Germinal center (tissue), 1 donor: ENCODE measurements around the gene KCNJ15.
"Not testable (repeated sequence)": the region's sequence is repeated elsewhere in the genome, so short reads cannot be mapped to it uniquely, and the experiment has no call there.

Experiments
- DNase-seq: peaks from one replicate; pipeline ENCODE4 v3.0.0; 2012; ENCODE audit warnings: mixed read lengths, low spot score

KCNJ15 gene

GRCh38 chr21:38244885-38245869, 11.6 kb upstream of the KCNJ15 start:
- DNase-seq, result no peak

DNA sequence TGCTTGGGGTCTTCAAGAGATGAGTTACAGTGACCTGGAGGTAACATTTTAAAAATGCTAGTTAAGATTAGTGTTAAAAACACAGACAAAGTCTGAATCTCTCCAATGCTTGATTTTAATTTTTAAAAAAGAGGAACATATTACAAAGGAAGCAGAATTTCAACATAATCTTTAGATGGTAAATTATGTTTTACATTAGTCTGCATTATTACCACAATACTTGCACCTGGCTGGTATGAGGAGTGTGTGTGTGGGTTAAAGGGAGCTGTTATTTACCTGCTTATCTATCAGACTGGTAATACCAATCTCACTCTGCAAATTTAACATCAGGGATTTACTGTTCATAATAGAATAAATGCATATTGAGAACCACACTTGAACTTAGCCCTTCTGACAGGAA, 10.3 kb upstream of the KCNJ15 start:
- no peak for DNase-seq

- DNase-seq, result not testable (repeated sequence)
These were observed 9.7 kb upstream of the KCNJ15 start for GRCh38 chr21:38247054-38247453.

DNA sequence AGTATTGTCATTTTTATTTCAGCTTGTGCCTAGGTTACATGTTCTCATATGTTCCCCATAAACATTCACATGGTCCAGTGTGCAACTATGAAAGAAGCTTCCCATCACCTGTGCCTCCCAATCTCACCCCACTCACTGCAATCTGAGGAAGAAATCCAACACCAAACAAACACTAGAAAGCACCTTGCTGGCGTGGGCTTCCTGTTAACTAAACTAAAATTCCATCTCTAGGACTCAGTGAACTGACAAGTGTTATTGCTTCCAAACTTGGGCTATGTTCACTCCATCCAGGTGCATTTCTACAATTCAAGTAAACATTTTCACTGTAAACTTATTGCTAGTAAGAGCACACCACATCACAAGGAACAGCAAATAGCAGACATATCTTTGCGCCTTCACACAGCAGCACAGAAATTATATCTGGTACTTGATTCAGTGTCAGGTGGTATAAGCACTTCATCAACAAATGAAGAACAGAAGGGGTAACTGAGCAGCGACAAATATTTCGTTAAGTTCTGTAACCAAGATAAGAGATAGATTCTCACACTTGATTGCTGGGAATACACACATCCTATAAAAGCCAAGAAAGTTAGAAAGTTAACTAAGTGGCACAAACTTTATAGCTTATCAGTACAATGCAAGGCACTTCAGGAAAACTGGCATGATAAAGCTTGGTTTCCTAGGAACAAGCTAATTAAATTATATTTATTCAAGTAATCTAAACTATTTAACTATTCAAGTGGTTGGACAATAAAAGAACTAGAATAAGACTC, 8.9 kb upstream of the KCNJ15 start:
- DNase-seq, result no peak

DNA sequence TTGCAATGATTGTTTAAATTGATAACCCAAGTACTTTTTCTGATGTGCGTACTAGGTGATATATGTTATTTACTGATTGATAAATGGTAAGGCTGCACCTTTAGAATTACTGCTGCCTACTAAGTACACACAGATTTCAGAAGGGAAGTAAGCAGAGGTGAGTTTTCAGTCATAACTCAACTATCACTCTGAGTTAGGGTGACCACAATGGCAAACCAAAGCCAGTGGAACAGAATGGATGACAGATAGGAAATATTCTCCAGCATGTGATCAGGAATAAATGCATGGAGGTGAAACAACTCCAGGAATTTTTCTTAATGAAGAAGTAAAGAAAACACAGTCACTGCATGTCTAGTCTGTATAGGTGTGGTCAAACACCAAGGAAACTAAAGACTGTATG, 7.5 kb upstream of the KCNJ15 start:
- DNase-seq, result no peak

DNA sequence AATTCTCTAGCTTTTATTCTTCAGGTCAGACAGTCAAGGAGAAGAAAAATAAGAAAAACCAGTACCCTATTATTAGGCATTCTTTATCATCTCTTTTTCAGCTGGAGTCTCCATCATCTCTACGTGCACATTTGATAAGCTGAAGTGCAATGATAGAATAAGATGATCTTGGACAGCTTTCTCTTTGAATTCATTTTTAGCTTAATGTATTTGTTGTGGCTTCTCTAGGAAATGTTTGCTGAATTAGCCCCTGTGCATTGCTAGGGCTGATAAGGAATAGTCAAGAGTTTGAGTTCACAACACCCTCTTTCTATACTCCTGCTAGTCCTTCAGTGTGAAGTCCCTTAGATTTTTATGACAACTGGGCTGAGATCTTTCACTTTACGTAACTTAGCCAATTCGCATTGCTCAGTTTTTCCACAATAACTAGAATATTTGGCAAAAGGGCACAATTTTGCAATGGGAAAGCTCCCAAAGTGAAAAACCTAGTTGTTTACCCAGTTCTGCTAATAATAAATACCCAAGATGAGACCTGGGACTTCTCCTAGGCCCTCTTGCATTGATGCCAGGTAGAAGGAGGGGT, 7.0 kb upstream of the KCNJ15 start:
- no peak for DNase-seq

DNA sequence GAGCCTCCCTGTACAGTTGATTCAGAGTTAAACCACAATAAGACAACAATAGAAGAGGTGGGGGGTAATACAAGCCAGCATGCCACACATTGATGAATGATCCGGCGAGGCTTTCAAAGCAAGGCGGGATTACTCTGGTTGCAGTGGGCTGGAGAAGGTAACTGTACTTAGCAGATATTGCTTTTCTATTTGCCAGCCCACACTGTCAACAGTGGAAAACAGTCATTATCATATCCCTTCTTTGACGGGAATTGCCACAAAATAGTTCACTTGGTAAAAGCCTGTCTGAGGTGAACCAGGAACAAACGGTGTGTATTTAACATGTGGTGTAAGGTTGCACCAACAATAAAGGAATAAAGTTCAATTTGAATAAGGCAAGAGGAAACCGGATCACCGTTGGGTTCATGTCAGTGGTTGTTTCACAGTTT, 5.8 kb upstream of the KCNJ15 start:
- DNase-seq, result no peak

DNA sequence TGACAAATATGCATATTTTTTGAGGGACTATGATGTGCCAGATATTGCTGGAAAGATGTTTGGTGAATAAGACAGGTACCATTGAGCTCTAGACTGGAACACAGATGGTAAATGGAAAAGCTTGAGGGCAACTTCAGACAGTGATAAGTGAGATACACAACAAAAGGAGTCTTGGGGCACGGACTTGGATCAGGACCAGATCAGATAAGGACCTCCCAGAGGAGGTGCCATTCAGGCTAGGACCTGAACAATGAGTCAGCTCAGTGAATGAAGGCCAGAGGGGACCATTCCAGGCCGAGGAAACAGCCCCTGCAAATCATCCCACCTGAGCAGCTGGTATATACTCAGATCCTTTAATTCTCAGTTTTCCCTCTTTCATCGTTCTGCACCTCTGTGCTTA, 1.8 kb upstream of the KCNJ15 start:
- no peak for DNase-seq

- no peak for DNase-seq
These were observed 1.1 kb upstream of the KCNJ15 start for GRCh38 chr21:38255571-38256117.

DNA sequence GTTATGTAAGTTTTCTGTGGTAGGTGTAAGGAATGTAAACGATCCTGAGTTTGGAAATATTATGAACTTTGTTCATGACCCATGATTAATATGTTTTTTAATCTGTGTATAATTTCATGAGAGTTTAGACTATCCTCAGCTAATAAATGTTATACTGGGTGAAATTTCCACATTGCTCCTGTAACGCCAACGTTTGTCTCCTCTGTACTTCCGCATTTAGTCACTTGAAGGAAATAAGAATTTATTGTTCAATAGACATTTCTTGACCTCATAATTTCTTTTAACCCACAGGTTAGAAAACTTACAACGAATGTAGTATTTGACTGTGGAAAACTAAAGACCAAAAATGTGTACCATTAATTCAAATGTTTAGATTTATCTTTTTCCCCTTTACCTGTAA, 876 bp downstream of the KCNJ15 start:
- no peak for DNase-seq

DNA sequence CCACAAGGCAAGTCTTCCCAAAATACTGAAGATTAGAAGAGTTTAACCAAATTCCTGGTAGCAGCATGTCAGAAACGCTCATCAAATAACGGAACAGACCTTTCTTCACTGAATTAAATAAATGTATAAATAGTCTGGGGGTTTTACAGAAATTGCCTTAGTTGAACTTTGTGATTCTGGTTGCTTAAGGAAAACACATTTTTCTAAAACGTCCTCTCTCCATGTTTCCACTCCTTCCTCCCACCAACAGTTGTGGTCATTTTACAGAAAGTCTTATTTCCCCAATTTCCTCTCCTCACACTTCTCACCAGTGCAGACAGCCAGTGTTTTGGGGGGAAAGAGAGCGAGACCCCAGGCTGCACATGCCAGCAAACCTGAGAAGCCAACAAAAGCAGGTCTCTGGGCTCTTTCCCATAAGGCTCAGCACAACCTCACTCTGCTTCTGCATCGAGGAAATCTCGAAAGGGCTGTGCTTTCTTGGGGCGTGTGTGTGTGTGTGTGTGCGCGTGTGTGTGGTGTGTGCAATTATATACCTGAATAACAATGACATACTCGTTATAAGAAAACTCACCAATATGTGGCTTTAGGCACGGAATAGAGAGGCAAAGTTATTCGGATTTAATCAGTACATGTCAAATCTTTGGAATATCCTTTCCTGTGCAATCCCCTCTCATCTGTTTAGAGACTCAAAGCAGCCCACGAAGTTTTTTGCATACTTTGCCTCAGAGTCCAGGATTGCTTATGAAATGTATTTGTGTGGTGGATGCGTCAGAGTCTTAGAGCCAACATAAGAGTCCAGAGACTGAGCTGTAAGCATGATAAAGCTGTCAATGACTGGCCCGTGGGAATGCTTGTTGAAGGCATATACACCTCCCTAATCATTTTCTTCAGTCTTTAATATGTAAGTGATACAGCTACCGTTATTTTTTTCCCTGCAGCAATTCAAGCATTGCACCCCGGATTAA, 2.0 kb downstream of the KCNJ15 start:
- DNase-seq, result no peak

GRCh38 chr21:38259665-38260064, 2.9 kb downstream of the KCNJ15 start:
- no peak for DNase-seq

DNA sequence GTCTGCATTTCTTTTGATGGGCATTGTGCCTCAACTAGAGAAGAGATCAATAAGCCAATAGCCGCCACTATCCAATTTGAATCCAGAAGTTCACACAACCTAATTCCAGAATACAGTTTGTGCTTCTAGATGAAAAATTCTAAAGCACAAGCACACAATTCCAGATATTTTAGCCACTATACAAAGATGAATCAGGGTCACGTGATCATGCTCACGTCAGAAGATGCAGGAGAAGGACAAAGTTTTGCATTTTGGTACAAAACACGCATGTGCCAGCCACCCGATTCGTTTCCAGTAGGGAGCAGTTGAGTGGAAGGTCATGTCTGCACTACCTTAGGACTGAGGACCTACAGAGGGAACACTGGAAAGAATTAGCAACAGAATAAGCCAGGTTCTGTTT, 3.6 kb downstream of the KCNJ15 start:
- DNase-seq, result no peak

DNA sequence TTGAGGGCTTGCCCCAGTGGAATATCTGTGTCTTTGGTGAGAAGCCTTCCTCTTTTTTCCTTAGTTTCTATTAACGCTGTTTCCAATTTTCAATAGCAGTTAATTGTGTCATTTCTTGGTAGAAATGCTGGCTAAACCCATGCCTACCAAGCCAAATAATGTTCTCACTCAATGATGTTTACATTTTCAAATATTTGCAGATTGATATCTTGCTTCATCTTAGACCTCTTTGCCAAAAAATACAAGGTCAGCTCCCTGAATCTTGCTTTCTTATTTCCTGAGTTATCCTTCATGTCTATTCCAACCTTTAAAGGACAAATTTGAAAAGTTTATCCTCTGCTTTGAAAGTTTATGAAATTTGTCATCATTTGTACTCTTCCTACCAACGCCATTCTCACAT, 5.1 kb downstream of the KCNJ15 start:
- DNase-seq, result no peak

DNA sequence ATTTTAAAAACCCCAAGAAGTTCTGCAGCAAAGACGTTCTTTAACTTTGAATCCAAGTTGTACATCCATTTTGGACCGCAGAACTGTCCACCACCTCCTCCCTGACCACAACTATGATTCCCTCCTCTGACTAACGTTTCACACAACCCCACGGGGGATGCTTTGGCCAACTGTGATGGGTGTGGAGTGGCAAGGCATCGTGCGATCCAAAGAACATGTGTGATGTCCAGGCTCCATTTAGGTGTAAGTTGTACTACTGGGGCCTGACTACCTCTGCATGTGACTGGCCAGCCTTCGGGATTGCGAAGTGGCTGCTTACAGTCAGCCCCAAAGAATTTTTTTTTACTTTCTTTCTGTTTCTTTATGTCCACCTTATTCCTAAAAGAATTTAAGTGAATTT, 6.7 kb downstream of the KCNJ15 start:
- no peak for DNase-seq

- no peak for DNase-seq
These were observed 7.8 kb downstream of the KCNJ15 start for GRCh38 chr21:38264571-38264970.

DNA sequence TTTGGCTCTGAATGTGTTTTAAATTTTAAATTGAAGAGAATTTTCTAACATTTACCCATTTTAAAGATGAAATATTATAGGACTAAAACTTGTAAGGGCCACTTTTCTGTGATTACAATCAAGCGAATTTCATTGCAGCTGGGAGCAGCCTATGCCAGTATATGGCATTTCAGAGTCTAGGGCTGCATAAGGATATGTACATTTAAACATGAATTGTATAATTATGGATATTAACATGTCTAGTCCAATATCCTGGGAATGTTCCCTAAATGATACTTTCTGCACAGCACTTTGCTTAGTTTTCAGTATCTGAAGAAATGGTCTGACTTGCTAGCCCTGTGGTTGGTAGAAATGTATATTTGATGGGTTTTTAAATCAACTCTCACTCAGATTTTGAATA, 8.4 kb downstream of the KCNJ15 start:
- no peak for DNase-seq

GRCh38 chr21:38266732-38267131, 9.9 kb downstream of the KCNJ15 start:
- no peak for DNase-seq

DNA sequence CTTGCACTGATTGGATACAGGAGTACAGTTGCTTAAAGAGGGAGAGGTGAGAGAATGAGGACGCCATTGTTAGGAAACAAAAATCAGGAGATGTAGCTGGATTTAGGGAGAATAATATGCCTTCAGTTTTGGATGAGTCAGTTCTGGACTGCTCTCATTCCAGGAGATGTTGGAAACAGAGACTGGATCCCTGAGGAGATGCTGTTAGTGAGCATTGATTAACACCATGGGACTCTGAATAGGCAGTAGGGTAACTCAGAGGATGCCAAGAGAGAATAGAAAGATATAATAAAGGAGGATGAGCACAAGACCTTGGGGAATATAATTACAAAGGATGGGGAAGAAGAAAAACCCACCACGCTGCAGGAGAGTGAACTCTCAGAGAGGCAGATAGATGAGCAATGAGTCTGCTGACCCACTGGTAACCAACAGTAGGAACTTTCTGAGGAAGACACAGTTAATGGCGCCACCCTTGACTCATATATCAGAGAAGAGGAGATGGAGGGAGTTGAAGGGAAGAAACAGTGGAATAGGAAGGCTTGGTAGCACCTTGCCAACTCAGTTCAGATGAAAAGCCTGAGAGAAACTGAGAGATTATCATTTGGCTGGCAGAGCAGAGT, 10.5 kb downstream of the KCNJ15 start:
- DNase-seq, result no peak

DNA sequence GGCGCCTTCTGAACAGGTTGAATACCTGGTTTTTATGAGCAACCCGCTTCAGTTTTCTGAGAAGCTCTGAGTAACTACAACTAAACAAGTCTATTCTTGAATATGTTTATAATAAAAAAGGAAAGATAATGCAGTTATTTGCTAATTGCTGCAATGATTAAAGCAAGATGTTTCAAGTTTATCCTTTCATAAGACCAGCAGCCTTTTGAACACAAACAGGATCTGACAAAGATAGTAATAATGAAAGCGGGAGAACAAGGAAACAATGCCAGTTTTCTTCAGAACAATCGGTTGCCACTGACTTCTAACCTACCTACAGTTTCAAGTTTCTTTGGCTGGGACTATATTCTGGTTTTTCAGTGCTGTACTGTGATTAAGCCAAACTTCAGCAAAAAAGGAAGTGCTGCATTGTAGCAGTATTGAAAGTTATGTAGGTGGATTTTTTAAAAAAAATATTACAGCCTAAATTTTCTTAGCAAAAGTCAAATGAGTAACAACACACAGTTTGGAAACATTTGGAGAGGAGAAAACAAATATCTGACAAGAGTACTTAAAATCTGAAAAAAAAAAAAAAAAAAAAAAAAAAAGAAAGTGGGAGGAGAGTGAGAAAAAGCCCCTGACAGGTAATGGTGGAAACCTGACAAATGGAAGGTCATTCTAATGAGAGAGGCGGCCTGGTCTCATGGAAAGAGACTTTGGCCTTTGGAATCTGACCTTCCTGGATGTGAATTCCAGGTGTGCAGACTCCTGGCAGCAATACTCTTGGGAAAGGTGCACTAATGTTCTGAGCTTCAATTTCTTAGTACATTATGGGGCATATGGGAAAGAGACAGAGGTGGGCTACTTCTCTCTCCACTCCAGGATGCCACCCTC, 11.4 kb downstream of the KCNJ15 start:
- DNase-seq, result no peak
